H54 (cell line): ENCODE data around the gene PICK1.
"Not testable (repeated sequence)": the region's sequence is repeated elsewhere in the genome, so short reads cannot be mapped to it uniquely, and the experiment has no call there.

Experiments used
- DNase-seq: peaks from one replicate; pipeline ENCODE4 v3.0.0; 2011; ENCODE audit warnings: low spot score, mixed read lengths; ENCODE audit not compliant: insufficient read length
- FAIRE-seq: peaks from 3 replicates; lab custom pipeline; 2011; peaks lifted over from hg19 to GRCh38; lab: Jason Lieb, UNC
- POLR2A ChIP-seq: IDR thresholded peaks from 2 replicates; pipeline ENCODE4 v1.6.1; 2011; ENCODE audit warnings: low read depth, mild to moderate bottlenecking, low read length

The PICK1 gene

DNA sequence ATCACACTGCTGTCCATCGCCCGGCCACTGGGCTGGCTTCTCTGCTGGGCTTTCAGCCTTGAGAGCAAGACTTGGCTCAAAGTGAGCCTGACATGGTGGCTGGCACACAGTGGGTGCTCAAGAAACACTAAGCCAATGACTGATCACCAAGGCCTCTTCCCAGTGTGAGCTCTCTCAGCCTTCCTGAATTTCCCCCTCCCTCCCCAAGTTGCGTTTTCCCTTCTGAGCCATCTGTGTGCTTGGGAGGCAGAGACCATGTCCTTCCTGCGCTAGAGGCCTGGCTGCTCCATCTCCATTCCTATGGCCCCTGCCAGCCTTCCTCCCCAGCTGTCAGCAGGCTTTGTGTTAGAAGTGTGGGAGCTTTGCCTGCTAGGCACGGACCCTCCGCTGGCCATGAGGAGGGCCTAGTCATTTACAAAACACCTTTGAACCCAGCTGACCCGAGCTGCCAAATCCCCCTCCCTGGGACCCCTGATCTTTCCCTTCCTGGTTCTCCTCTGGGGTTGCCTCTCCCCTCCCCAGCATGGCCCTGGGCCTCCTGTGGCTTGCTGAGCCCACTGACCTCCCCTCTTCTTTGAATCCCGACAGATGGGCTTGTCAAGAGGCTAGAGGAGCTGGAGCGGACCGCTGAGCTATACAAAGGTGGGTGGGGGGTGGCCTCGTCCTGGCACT lies 13.2 kb downstream of the PICK1 start:
- TF ChIP-seq POLR2A: no peak
- DNase-seq (no peak), FAIRE-seq (no peak)

DNA sequence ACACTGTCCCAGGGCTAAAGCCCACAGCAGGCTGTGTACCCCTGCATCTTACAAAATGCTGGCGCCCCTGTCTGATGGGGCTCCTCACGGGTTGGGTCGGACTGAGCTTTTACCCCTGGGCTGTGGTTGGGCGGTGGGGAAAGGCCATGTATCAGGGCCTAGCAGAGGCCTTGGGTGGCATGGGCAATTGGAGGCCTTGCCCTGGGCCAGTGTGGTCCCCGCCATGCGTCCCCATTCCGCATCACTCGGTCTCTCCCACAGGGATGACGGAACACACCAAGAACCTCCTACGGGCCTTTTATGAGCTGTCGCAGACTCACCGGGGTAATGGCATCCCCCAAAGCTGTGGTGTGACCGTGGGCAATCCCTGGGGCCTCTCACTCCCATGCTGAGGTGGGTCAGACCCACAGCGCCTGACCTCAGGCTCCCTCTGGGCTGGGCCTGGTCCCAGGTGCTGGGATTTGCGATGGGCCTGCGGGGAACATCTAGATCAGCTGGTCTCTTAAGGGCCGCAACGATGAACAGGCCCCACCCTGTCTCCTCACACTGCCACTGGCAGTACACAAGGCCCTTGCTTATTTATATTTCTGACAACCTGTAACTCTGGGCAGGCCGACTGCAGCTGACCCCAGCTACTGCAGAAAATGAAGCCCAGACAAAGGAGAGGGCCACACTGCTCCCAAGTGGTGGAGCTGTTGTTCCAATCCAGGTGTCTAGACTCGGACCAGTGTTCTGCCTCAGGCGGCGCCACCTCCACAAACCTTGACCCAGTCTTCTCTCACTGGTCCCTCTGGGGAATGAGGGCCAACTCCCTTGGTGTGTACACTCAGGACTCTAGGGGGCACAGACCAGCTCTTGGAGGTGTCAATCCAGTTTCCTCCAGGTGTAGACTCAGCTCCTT lies 14.5 kb downstream of the PICK1 start:
- TF ChIP-seq POLR2A: no peak
- DNase-seq: no peak
- FAIRE-seq: no peak

DNA sequence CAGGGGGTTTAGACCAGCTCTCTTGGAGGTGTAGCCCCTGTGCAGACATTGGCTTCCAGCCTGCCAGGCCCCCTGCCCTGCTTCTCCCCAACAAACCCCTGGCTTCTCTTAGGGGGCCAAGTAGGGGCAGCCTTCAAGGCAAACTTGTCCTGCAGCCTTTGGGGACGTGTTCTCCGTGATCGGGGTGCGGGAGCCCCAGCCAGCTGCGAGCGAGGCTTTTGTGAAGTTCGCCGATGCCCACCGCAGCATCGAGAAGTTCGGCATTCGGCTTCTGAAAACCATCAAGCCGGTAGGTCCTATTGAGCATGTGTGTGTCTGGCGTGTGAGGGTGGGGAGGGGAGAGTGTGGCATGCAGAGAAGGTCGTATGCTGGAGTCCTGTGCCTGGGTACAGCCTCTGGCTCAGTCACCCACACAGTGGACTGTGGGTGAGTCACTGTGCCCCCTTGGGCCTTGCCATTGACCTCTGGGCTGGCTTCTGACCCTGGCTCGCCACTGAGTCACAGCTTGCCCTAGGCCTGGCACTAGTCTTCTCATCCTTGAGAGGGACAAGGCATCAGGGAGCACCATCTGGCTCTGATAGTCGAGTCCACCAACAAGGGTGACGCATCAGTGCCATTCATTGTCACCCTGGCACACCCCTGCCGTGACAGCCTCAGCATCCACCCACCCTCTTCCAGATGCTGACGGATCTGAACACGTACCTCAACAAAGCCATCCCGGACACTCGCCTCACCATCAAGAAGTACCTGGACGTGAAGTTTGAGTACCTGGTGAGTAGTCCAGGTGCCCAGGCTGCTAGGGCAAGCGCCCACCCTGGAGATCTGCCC lies 15.3 kb downstream of the PICK1 start:
- DNase-seq: no peak
- FAIRE-seq: no peak
- no peak for TF ChIP-seq POLR2A

DNA sequence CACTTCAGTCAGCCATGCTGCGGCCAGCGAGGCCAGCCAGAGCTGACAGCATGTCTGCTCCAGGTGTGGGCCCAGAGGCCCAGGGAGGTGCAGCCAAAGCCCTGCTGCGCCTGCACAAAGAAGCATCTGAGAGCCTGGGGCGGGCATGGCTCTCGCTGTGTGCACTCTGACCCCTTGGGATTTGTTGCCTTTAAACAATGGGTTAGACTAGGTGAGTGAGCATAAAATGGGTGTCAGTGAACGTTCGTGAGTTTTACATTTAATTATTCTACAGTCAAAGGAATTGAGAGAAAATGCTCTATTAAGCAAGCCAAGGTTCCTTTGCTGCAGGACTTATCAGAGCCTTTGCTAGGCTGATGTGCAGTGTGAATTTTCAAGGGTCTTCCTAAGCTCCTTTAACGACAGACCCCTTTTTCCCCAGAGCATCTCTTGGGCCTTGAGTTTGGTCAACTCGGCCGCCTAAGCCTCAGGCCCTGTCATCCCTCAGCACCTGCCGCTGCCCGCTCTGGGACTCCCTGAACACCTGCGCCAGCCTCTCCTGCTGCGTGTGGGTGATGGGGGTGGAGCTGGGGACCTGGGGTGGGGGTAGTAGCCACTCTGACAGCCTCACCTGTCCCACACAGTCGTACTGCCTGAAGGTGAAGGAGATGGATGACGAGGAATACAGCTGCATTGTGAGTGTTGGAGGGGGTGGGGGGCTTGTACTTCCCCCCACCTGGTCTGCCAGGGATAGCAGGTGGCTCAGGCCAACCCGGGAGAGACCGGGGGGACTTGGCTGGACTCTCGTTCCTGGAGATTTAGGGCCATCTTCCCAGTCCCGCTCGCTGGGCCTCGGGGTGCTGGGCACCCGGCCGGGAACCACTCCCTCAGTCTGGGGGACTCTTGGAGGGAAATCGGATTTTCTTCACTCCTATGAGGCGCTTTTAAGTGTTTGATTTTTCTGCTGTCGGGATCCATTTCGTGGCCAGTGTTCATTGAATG lies 16.2 kb downstream of the PICK1 start:
- no peak for FAIRE-seq

DNA sequence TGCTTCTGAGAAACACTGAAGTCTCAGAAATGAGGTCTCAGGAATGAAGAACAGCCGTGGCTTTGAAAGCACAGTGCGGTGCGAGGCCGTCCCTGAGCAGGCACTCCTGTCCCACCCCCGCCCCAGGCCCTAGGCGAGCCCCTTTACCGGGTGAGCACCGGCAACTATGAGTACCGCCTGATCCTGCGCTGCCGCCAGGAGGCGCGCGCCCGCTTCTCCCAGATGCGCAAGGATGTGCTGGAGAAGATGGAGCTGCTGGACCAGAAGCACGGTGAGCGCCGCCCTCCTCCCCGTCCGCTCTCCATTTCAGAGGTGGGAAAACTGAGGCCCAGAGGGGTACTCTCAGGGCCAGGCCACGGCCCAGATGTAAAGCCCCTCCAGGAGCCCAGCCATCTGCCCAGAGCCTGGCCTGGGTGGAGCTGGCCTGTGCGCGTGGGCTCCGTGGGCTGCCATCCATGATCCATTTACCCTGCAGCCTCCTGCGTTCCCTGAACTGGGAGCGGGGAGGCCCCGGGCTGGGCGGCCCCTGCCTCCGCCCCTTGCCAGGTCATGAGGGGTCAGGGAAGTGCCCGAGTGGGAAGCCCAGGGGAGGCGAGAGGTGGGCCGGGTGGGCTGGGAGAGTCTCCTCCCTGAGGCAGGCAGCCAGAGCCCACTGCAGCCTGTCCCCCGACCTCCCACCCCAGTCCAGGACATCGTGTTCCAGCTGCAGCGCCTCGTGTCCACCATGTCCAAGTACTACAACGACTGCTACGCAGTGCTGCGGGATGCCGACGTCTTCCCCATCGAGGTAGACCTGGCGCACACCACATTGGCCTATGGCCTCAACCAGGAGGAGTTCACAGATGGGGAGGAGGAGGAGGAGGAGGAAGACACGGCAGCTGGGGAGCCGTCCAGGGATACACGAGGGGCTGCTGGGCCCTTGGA lies 17.2 kb downstream of the PICK1 start:
- FAIRE-seq (no peak), DNase-seq (no peak)
- TF ChIP-seq POLR2A: no peak

More for the DNA sequence above, 16.2 kb downstream of the PICK1 start:
- TF ChIP-seq POLR2A: no peak
- DNase-seq: no peak

DNA sequence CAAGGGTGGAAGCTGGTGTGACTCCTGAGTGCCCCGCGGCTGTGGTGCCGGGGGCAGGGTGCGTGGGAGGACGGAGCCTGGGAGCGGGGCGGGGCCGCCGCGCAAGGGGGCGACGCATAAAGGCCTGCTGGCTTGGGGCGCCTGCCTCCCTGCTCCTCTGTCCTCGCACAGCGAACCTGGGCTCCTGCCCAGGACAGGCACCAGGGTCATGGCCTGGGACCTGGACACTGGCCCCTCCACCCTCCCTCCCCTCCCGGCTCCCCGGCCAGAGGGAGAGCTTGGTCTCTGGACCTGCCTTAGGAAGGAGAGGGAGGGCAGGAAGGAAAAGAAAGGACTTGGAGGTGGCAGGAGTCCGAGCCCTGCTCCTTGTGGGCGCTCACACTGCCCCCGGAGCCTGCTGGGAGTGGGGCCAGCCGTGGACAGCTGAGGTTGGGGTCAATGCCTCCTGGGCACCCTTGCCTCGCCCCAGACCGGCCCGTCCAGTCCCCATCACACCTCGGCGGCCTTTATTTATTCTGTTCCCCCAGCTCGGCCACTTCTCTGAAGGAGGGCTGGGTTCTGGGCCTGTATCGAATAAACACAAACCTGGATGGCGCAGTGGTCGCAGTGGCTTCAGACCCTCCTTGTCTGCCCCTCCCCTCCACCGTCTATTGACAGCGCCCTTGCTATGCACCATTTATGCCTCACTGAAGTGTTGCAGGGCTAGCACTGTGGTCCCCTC lies 18.1 kb downstream of the PICK1 start:
- FAIRE-seq: no peak

DNA sequence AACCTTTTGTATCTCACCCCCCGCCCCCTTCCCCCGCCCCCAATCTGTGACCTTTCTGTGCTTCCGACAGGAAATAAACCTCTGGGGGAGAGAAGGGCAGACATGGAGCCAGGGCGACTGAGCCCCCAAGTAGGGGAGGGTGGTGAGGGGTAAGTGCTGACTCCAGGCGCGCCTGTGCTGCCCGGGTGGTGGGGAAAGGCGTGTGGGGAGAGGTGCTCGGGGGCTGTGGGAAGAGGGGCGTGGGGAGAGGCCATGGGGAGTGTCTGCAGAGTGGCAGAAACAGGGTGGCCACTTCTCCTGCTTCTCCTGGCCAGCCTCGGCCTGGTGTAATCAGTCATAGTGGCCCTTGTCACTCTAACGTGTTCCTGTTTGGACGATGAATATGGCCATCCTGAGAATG lies 18.8 kb downstream of the PICK1 start:
- DNase-seq (no peak), FAIRE-seq (no peak)
- no peak for TF ChIP-seq POLR2A

More for the DNA sequence above, 18.1 kb downstream of the PICK1 start:
- no peak for TF ChIP-seq POLR2A
- DNase-seq: no peak

DNA sequence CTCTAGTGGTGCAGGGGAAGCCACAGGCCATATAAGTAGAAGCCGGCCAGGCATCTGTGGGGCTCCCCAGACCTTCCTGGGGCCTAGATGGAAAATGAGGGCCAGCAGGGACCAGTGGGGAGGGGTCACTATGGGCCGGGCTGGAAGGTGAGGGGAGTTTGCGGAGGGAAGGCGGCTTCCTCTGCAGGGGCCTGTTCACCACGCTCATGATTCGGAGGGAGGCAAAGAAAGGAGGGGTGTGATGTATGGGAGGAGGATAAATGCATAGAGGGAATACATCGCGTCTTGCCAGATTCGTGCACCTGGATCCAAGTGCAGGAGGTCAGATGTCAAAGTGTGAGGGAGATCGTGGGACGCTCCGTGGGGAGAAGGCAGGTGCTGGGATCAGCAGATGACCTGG lies 19.9 kb downstream of the PICK1 start:
- no peak for FAIRE-seq
- TF ChIP-seq POLR2A: no peak
- DNase-seq: no peak

DNA sequence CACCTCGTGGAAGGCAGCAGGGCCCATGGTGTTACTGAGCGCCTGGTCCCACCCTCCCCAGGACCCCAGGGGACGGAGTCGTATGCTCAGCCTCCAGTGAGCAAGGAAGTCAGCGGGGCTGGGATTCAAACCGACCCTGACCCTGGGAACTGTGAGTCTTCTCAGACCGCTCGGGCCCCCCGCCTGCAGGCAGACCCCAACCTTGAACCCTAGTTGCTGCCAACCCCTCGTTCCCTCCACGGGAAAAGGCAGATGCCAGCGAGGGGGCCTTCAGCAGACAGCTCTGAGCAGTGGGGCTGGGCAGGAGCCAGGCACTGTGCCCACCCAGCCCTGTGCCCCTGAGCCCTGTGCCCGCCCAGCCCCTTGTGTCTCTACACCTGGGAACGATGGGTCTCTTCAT lies 20.4 kb downstream of the PICK1 start:
- FAIRE-seq (no peak), DNase-seq (no peak)
- no peak for TF ChIP-seq POLR2A

DNA sequence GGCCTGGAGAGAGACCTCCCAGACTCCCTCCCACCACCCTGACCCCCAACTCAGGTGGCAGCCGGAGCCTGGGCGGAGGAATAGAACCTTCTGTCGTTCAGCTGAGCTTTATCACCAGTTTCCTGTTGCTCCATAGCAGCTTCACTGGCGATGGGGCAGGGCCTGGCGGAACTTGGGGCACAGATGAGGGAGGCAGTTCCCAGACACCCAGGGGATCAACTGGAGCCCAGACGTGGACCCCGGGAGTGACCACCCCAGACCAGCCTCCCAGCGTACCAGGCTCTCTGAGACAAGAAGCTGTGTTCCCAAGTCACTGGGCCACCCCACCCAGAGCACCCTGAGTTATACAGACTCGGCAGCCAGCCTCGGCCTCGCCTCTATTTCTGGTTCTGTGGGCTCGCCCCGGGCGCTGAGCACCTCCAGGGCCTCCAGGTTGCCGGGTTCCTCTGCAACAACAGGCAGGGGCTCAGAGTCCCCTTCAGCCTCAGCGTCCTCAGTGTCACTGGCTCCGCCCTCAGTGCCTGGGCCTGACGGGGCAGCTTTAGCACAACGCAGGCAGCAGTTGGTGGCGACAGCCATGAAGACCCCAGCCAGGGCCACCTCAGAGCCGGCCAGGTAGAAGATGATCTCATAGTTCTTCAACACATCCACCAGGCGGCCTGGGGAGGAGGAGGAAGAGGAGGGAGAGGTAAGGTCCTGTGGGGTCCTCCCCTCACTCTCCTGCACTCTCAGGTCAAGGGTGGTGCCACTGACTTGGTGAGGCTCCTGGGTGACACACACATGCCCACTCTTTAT lies 21.0 kb downstream of the PICK1 start:
- TF ChIP-seq POLR2A: no peak
- FAIRE-seq (no peak), DNase-seq (no peak)

DNA sequence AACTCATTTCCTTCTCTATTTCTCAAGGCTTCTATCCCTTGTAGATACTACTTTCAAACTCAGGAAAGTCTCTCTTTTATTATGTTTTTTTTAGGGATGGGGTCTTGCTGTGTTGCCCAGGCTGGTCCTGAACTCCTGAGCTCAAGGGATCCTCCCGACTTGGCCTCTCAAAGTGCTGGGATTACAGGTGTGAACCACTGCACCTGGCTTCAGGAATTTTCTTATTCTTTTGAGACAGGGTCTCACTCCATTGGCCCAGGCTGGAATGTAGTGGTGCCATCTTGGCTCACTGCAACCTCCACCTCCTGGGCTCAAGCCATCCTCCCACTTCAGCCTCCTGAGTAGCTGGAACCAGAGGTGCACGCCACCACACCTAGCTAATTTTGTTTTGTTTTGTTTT lies 22.0 kb downstream of the PICK1 start:
- FAIRE-seq, DNase-seq: not testable (repeated sequence)
